Measurements from ENCODE around the gene PURB.
"Not testable (repeated sequence)": the region's sequence is repeated elsewhere in the genome, so short reads cannot be mapped to it uniquely, and the experiment has no call there.

PURB gene

GRCh38 chr7:44885394-44886317, at the start of gene PURB:
PURB (minus strand) TSS chr7:44885530; CDS start chr7:44885348, 182 bp downstream.
- DNase-seq, result peak; percentile 74 to 86

- DNase-seq, result no peak
These were observed 49.7 kb upstream of the PURB start for GRCh38 chr7:44935016-44935415.

DNA sequence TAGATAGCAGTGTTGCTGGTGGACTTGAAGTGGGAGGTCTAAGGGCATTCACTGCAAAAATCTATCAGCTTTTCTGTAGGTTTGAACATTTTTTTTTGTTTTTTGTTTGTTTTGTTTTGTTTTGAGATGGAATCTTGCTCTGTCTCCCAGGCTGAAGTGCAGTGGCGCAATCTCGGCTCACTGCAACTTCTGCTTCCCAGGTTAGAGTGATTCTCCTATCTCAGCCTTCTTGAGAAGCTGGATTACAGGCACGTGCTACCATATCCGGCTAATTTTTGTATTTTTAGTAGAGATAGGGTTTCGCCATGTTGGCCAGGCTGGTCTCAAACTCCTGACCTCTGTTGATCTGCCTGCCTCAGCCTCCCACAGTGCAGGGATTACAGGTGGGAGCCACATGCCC, 49.2 kb upstream of the PURB start:
- DNase-seq, result not testable (repeated sequence)

DNA sequence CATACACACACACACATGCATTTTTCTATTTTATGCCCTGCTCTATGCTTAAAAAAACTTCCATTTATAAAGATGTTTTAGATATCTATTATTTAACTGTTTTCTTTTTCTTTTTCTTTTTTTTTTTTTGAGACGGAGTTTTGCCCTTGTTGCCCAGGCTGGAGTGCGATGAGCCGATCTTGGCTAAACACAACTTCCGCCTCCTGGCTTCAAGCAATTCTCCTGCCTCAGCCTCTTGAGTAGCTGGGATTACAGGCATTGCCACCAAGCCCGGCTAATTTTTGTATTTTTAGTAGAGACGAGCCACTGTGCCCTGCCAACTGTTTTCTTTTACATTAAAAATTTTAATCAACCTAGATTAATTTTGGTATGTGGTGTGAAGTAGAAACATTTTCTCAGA, 45.6 kb upstream of the PURB start:
- DNase-seq, result no peak

- no peak for DNase-seq
These were observed 37.0 kb upstream of the PURB start for GRCh38 chr7:44922351-44922694.

- DNase-seq, result peak; percentile 25 to 65
These were observed 36.4 kb upstream of the PURB start for GRCh38 chr7:44921607-44922350.

- no peak for DNase-seq
These were observed 34.8 kb upstream of the PURB start for GRCh38 chr7:44920119-44920518.

- no peak for DNase-seq
These were observed 32.7 kb upstream of the PURB start for GRCh38 chr7:44918029-44918428.

GRCh38 chr7:44917465-44917864, 32.1 kb upstream of the PURB start:
- DNase-seq, result no peak

GRCh38 chr7:44914992-44915607, 29.8 kb upstream of the PURB start:
- no peak for DNase-seq

- DNase-seq, result no peak
These were observed 27.5 kb upstream of the PURB start for GRCh38 chr7:44912775-44913347.

- no peak for DNase-seq
These were observed 26.6 kb upstream of the PURB start for GRCh38 chr7:44911911-44912310.

GRCh38 chr7:44909596-44910389, 24.5 kb upstream of the PURB start:
- no peak for DNase-seq

DNA sequence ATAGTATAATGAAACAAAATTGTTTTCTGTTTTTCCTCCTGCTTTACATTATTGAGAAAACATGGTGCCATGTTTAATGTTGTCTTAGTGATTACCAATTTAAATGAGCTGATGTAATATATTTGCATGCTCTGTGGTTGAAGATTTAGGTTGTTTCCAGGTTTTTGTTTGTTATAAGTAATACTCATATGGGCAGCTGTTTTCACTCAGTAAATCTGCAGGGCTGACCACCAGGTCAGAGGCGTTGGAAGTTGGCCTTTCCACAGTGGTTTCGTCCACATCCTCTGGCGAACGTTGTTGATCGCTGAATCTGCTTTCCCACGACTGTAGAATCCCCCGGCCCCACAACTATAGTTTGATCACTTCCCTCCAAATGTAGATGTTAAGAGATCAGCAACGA, 21.6 kb upstream of the PURB start:
- no peak for DNase-seq

- no peak for DNase-seq
These were observed 19.8 kb upstream of the PURB start for GRCh38 chr7:44905002-44905635.

DNA sequence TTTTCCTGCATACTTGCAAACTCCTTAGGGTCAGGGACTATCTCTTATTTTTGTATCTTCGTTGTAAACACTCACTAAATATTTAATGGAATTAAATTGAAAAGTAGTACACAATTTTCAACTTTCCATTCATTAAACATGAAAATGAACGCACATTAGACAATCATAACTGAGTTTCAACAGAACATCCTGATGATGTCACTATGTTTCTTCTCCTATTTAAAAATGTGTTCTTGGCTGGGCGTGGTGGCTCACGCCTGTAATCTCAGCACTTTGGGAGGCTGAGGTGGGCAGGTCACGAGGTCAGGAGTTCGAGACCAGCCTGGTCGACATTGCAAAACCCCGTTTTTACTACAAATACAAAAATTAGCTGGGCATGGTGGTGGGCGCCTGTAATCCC, 14.1 kb upstream of the PURB start:
- DNase-seq, result no peak

GRCh38 chr7:44898039-44898438, 12.7 kb upstream of the PURB start:
- no peak for DNase-seq

DNA sequence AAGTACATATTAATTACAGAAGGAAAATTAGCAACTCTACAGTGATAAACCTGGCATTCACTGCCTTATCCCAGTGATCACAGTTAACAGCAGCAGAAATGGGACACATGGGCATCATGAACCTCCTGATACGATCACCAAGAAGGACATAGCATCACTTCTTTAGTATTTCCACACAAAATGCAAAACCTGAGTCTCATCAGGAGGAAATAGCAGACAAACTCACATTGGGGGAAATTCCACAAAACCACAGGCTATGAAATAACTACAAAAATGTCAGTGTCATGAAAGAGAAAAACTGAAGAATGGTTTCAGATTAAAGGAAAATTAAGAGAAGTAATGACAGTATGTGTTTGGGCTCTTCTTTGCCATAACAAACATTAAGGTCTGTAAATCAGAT, 12.0 kb upstream of the PURB start:
- DNase-seq, result no peak

DNA sequence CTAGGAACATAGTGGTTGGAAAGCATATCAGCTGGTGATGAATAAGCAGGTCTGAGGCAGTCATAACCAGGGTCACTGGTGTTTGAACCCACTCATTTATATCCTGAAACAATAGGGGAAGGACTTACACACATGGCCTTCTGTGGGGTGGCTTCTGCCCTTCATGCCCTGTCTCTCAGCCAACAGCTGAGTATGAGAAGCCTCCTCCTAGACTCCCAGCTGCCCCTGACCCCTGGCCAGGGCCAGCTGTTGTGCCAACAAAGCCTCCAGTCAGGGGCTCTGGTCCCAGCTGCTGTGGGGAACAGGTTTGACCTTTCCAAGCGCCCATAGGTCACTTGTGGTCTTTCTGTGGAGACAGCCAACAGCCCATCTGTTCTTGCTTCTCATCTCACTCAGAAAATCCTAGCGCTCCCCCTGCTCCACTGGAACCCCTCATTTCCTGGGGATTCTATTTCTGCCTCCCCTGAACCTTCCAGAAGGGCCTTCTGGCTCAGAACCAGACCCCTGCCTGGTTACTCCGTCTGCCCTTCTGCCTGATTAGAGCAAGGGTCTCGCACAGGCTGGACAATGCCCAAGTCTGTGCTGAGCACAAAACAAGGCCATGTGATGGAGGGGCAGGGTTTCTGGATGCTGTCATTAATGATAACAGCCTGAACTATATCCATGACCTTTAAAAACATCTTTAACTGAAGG, 9.7 kb upstream of the PURB start:
- DNase-seq, result no peak

GRCh38 chr7:44893710-44894234, 8.4 kb upstream of the PURB start:
- DNase-seq, result no peak

GRCh38 chr7:44891791-44892190, 6.5 kb upstream of the PURB start:
- no peak for DNase-seq
